ENCODE measurements around the gene GRIK1. TPM values are rescaled to one million over a fixed set of nuclear protein-coding genes. Genes with fewer than 3 reads are reported as not detected.

Gene GRIK1
- total and polyA plus RNA-seq, 12 donors: not detected

DNA sequence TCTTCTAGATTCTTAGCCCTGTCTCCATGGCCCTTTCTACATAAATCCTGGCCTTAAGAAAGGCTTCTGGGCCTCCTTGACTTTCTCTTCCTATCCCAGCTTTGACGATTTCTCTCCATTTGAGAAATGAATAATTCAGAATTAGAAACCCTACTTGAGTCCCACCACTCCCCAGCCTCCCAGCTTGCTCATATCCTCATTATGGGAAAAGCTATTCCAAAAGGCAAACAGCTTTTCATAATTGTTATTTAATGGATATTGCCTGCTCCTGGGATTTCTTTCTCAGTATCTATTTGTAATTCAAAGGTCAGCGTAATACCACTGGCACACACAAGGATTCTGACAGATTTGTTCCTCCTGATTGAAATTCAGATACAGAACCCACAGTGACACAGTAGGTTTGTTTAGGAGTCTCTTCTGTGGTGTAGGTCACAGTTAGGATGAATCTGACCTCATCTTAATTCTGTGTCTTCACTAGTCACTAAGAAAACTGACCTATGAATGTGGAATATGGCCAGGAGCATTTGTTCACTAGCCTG lies 121.3 kb downstream of the GRIK1 start:
- Histone ChIP-seq H3K27ac (no peak overlapping the region), H3K4me1 (no peaks in the 10 kb centered on the region), H3K27me3 (peaks cover 0 to 14% (median 0%) of the 10 kb centered on the region in 7 donors), H3K4me3 (no peak overlapping the region), H3K9me3 (no peaks in the 10 kb centered on the region), H3K36me3 (no peaks in the 10 kb centered on the region)
- TF ChIP-seq, protein P1, sequence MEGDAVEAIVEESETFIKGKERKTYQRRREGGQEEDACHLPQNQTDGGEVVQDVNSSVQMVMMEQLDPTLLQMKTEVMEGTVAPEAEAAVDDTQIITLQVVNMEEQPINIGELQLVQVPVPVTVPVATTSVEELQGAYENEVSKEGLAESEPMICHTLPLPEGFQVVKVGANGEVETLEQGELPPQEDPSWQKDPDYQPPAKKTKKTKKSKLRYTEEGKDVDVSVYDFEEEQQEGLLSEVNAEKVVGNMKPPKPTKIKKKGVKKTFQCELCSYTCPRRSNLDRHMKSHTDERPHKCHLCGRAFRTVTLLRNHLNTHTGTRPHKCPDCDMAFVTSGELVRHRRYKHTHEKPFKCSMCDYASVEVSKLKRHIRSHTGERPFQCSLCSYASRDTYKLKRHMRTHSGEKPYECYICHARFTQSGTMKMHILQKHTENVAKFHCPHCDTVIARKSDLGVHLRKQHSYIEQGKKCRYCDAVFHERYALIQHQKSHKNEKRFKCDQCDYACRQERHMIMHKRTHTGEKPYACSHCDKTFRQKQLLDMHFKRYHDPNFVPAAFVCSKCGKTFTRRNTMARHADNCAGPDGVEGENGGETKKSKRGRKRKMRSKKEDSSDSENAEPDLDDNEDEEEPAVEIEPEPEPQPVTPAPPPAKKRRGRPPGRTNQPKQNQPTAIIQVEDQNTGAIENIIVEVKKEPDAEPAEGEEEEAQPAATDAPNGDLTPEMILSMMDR (IDR thresholded peaks at IDR 0.05): no peak
- WGBS, 2 donors: 77 to 90% methylated on average over 2 of the region's 2 CpGs
- intact Hi-C loops (cut with DNase I): no loop called here
- DNase-seq: no peak
- no peak for ATAC-seq

DNA sequence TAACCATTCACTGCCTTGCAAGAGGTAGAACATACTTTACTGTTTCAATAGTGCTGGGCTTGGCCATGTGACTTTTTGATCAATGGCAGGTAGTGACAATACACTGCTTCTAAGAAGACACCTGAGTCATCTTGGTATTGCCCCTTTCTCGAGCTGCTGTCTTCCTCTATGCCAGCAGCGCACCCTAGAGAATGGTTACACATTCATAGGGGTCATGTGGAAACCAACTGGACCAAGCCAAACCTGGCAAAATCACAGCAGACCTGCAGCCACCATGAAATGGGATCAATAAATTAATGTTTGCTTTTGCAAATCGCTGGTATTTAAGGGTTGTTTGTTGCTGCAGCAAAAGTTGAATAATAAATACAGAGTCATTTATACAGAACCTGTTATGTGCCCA lies 122.3 kb downstream of the GRIK1 start:
- ATAC-seq: no peak
- Histone ChIP-seq H3K9me3 (no peaks in the 10 kb centered on the region), H3K4me1 (no peaks in the 10 kb centered on the region), H3K4me3 (no peak overlapping the region), H3K36me3 (no peaks in the 10 kb centered on the region), H3K27ac (no peak overlapping the region), H3K27me3 (peaks cover 0 to 14% (median 0%) of the 10 kb centered on the region in 7 donors)
- 84 to 87% methylated on average over 3 of the region's 3 CpGs for WGBS, 2 donors
- intact Hi-C loops (cut with DNase I): no loop called here
- no peak for DNase-seq
- TF ChIP-seq, protein P1 (IDR thresholded peaks at IDR 0.05): no peak

DNA sequence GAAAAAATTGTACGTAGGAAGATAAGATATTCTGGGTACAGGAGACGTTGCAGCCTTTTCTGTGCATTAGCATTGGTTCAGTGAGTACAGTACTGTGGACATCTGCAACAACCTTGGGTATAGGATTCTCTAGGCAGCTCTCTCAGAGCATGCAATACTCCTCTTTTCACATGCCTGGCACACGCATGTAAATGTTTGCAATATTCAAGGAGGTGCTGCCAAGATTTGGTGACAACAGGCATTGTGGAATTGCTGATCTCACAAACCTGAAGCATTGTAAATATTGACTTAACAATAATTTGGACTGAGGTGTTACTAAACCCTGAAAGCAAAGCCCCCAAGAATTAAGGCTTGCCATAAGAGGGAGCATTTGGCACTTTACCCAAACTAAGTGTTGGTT lies 126.8 kb downstream of the GRIK1 start:
- no peak overlapping the region for H3K4me3 ChIP-seq
- DNase-seq: no peak
- 54 to 71% methylated on average over 3 of the region's 3 CpGs for WGBS, 2 donors
- no peak overlapping the region for H3K27ac ChIP-seq
- peaks cover 0 to 14% (median 0%) of the 10 kb centered on the region in 7 donors for H3K27me3 ChIP-seq
- intact Hi-C loops (cut with DNase I): no loop called here
- H3K9me3 ChIP-seq: no peaks in the 10 kb centered on the region
- H3K36me3 ChIP-seq: no peaks in the 10 kb centered on the region
- no peak for ATAC-seq
- H3K4me1 ChIP-seq: no peaks in the 10 kb centered on the region
- TF ChIP-seq, protein P1 (IDR thresholded peaks at IDR 0.05): no peak

DNA sequence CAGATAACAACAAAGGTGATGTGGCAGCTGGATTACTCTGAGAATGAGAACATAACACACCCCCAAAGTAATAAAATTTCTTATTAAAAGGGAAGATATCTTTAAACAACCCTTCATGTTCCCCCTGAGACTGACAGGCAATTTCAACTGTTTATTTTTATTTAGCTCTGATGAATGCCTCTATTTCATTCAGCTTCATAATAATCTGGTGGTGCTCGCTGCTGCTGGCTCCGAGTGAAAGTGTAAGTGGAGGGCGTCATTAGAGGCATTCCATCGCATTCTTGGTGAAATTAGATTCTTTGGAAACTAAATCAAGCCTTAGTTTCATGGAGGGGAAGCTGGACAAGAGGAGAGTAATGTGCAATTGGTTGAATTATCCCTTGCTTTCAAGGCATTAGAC lies 128.9 kb downstream of the GRIK1 start:
- no peaks in the 10 kb centered on the region for H3K4me1 ChIP-seq
- H3K36me3 ChIP-seq: no peaks in the 10 kb centered on the region
- no peaks in the 10 kb centered on the region for H3K9me3 ChIP-seq
- intact Hi-C loops (cut with DNase I): no loop called here
- H3K4me3 ChIP-seq: no peak overlapping the region
- H3K27ac ChIP-seq: no peak overlapping the region
- whole genome bisulfite sequencing, 2 donors: 47 to 48% methylated on average over 4 of the region's 4 CpGs
- DNase-seq (no peak), ATAC-seq (no peak)
- TF ChIP-seq, protein P1 (IDR thresholded peaks at IDR 0.05): no peak
- H3K27me3 ChIP-seq: peaks cover 0 to 9% (median 0%) of the 10 kb centered on the region in 7 donors

Measured in heart right ventricle (tissue), 16 donors.